GM13976 (cell line): ENCODE measurements around the gene AGBL4.
"Not testable (repeated sequence)": the region's sequence is repeated elsewhere in the genome, so short reads cannot be mapped to it uniquely, and the experiment has no call there.

Experiments used
- DNase-seq: peaks from one replicate; pipeline ENCODE4 v3.0.0; 2012; ENCODE audit warnings: low spot score
- CTCF ChIP-seq: IDR thresholded peaks from 2 replicates; pipeline ENCODE4 v1.5.1; 2012; ENCODE audit warnings: borderline replicate concordance, mild to moderate bottlenecking; ENCODE audit not compliant: insufficient read depth; ENCODE audit errors: extremely low read depth, missing control alignments, control extremely low read depth
- in situ Hi-C: fragments of 300-500 bp; cut with MboI; formaldehyde crosslinking; loops from one replicate; pipeline ENCODE4 v1.12.0; 2022; ENCODE audit warnings: low sequenced_read_pairs, mixed read lengths, inconsistent platforms; ENCODE audit not compliant: unreplicated experiment

Gene AGBL4

GRCh38 chr1:49036700-49037099 lies 987.1 kb downstream of the AGBL4 start:
- DNase-seq: no peak
- in situ Hi-C loops: no loop called here
- TF ChIP-seq CTCF: no peak

GRCh38 chr1:49028396-49028795 lies 995.4 kb downstream of the AGBL4 start:
- no peak for DNase-seq
- in situ Hi-C loops: no loop called here
- no peak for TF ChIP-seq CTCF

- in situ Hi-C loops: no loop called here
- DNase-seq: no peak
- TF ChIP-seq CTCF: no peak
Observed at GRCh38 chr1:49026230-49026811, 997.4 kb downstream of the AGBL4 start.

- in situ Hi-C loops: no loop called here
- no peak for TF ChIP-seq CTCF
- DNase-seq: no peak
Observed at GRCh38 chr1:49016030-49016977, 1007.5 kb downstream of the AGBL4 start.

GRCh38 chr1:49013079-49013478 lies 1010.7 kb downstream of the AGBL4 start:
- no peak for TF ChIP-seq CTCF
- DNase-seq: no peak
- in situ Hi-C loops: no loop called here

GRCh38 chr1:49002981-49003380 lies 1020.8 kb downstream of the AGBL4 start:
- in situ Hi-C loops, DNase-seq: not testable (repeated sequence)

- in situ Hi-C loops: no loop called here
- DNase-seq: no peak
- no peak for TF ChIP-seq CTCF
Observed at GRCh38 chr1:48999321-48999720, 1024.4 kb downstream of the AGBL4 start.
